IMR-90 (cell line): ENCODE measurements around the gene BSND. TPM values are rescaled to one million over a fixed set of nuclear protein-coding genes. Genes with fewer than 3 reads are reported as not detected.

Experiments
- ATAC-seq: fragments of 200-7000 bp; cut with Tn5 transposase; 2 replicates; pipeline ENCODE4 v1.9.1; 2020; ENCODE audit warnings: low read depth, mild to moderate bottlenecking, moderate library complexity
- BruUV-seq: library from RNA; stranded (reverse); fragments of 400-500 nt; replicated peaks from 2 replicates; lab custom pipeline; 2021; lab: Mats Ljungman, UMichigan
- CTCF ChIA-PET: fragments of 300-600 bp; formaldehyde crosslinking; extraction: SDS; loops from one replicate; lab custom pipeline; 2021; ENCODE audit warnings: antibody characterized with exemption; lab: Yijun Ruan, JAX
- POLR2A ChIA-PET: fragments of 300-600 bp; sonication (Branson Sonifier 250); formaldehyde crosslinking; loops from one replicate; lab custom pipeline; 2022; ENCODE audit warnings: antibody characterized with exemption; ENCODE audit not compliant: unreplicated experiment; lab: Charles Lee
- DNase-seq: peaks from one replicate; pipeline ENCODE4 v3.0.0; 2013
- H2AFZ ChIP-seq: replicated peaks from 2 replicates; pipeline ENCODE3; 2013; ENCODE audit warnings: low read length, mild to moderate bottlenecking; ENCODE audit not compliant: poor library complexity
- H2AK5ac ChIP-seq: 2 replicates; pipeline ENCODE4 v1.6.1; 2013; ENCODE audit warnings: low read depth, low read length, inconsistent platforms
- H2AK9ac ChIP-seq: replicated peaks from 2 replicates; pipeline ENCODE3; 2013; ENCODE audit warnings: mild to moderate bottlenecking, low read depth, low read length, moderate library complexity; ENCODE audit not compliant: poor library complexity
- H2BK120ac ChIP-seq: 2 replicates; pipeline ENCODE4 v1.6.1; 2013; ENCODE audit warnings: low read depth, low read length, inconsistent platforms
- H2BK15ac ChIP-seq: 3 replicates; pipeline ENCODE4 v1.6.1; 2013; ENCODE audit warnings: low read depth, low read length, inconsistent platforms
- H2BK20ac ChIP-seq: 2 replicates; pipeline ENCODE4 v1.6.1; 2013; ENCODE audit warnings: low read depth, mild to moderate bottlenecking, inconsistent platforms, low read length, moderate library complexity
- H2BK5ac ChIP-seq: 2 replicates; pipeline ENCODE4 v1.6.1; 2013; ENCODE audit warnings: mild to moderate bottlenecking, low read depth, low read length, inconsistent platforms; ENCODE audit not compliant: poor library complexity, severe bottlenecking
- H3K14ac ChIP-seq: replicated peaks from 2 replicates; pipeline ENCODE4 v1.6.1; 2013; ENCODE audit warnings: low read depth, low read length, inconsistent platforms
- H3K18ac ChIP-seq: 2 replicates; pipeline ENCODE4 v1.6.1; 2013; ENCODE audit warnings: low read depth, low read length, control low read depth
- H3K23ac ChIP-seq: 2 replicates; pipeline ENCODE4 v1.6.1; 2013; ENCODE audit warnings: low read depth, low read length, inconsistent platforms
- H3K27ac ChIP-seq: 2 replicates; pipeline ENCODE4 v1.5.1; 2013; ENCODE audit warnings: mild to moderate bottlenecking, control low read depth, low read length; ENCODE audit not compliant: insufficient read depth
- H3K27me3 ChIP-seq: 2 replicates; pipeline ENCODE4 v1.6.1; 2013; ENCODE audit warnings: low read length; ENCODE audit not compliant: control insufficient read depth, insufficient read depth
- H3K36me3 ChIP-seq: 2 replicates; pipeline ENCODE4 v1.6.1; 2013; ENCODE audit warnings: low read length, mixed read lengths; ENCODE audit not compliant: control insufficient read depth, insufficient read depth
- H3K4ac ChIP-seq: 2 replicates; pipeline ENCODE4 v1.6.1; 2013; ENCODE audit warnings: low read depth, low read length, inconsistent platforms
- H3K4me1 ChIP-seq: 2 replicates; pipeline ENCODE4 v1.6.1; 2013; ENCODE audit warnings: low read length, mixed read lengths; ENCODE audit not compliant: control insufficient read depth, insufficient read depth
- H3K4me2 ChIP-seq: 2 replicates; pipeline ENCODE4 v1.6.1; 2013; ENCODE audit warnings: low read depth, mild to moderate bottlenecking, control low read depth, low read length, moderate library complexity
- H3K4me3 ChIP-seq: 2 replicates; pipeline ENCODE4 v1.5.1; 2013; ENCODE audit warnings: low read depth, mild to moderate bottlenecking, control low read depth, low read length, moderate library complexity; ENCODE audit not compliant: insufficient read depth
- H3K56ac ChIP-seq: 2 replicates; pipeline ENCODE4 v1.6.1; 2013; ENCODE audit warnings: low read length, inconsistent platforms; ENCODE audit not compliant: insufficient read depth; ENCODE audit errors: extremely low read depth
- H3K79me1 ChIP-seq, 2 experiments: 2 replicates each; pipeline ENCODE4 v1.6.1; 2013; ENCODE audit warnings: low read length in 2 of 2, inconsistent platforms in 1 of 2, low read depth in 1 of 2
- H3K9ac ChIP-seq: 2 replicates; pipeline ENCODE4 v1.6.1; 2013; ENCODE audit warnings: low read depth, low read length, control low read depth
- H3K9me1 ChIP-seq: 2 replicates; pipeline ENCODE4 v1.6.1; 2013; ENCODE audit warnings: low read length, inconsistent platforms; ENCODE audit not compliant: insufficient read depth
- H3K9me3 ChIP-seq: 2 replicates; pipeline ENCODE4 v1.6.1; 2013; ENCODE audit warnings: low read length; ENCODE audit not compliant: control insufficient read depth, insufficient read depth
- H4K20me1 ChIP-seq: 2 replicates; pipeline ENCODE4 v1.6.1; 2013; ENCODE audit warnings: low read length, inconsistent platforms; ENCODE audit not compliant: insufficient read depth
- H4K5ac ChIP-seq: 2 replicates; pipeline ENCODE4 v1.6.1; 2013; ENCODE audit warnings: mild to moderate bottlenecking, low read depth, low read length, control low read depth
- H4K8ac ChIP-seq, 2 experiments: 2 replicates each; pipeline ENCODE4 v1.6.1; 2013; ENCODE audit warnings: low read depth in 2 of 2, low read length in 2 of 2, control low read depth in 1 of 2, inconsistent platforms in 1 of 2
- H4K91ac ChIP-seq: 2 replicates; pipeline ENCODE4 v1.6.1; 2013; ENCODE audit warnings: low read depth, low read length, inconsistent platforms; ENCODE audit not compliant: insufficient read depth
- CTCF ChIP-seq: conservative IDR thresholded peaks from 2 replicates; pipeline ENCODE4 v1.5.1; 2012; ENCODE audit warnings: mild to moderate bottlenecking, low read depth, low read length, improper control_type of control experiment
- ELK1 ChIP-seq: fragments of 150-350 bp; IDR thresholded peaks from 2 replicates; pipeline ENCODE4 v1.6.1; 2016; ENCODE audit warnings: low read depth, mild to moderate bottlenecking, low read length, moderate library complexity, borderline replicate concordance
- FOS ChIP-seq: fragments of 150-350 bp; IDR thresholded peaks from 2 replicates; pipeline ENCODE4 v1.6.1; 2016; ENCODE audit warnings: low read depth, low read length
- MAFK ChIP-seq: IDR thresholded peaks from 2 replicates; pipeline ENCODE4 v1.6.1; 2012; ENCODE audit warnings: low read depth, low read length, improper control_type of control experiment
- NFE2L2 ChIP-seq: fragments of 150-350 bp; IDR thresholded peaks from 2 replicates; pipeline ENCODE4 v1.6.1; 2016; ENCODE audit warnings: low read depth, mild to moderate bottlenecking, low read length
- SMC3 ChIP-seq: fragments of 150-350 bp; IDR thresholded peaks from 2 replicates; pipeline ENCODE4 v1.6.1; 2016; ENCODE audit warnings: low read depth, mild to moderate bottlenecking, antibody characterized with exemption, low read length, moderate library complexity
- USF2 ChIP-seq: fragments of 150-350 bp; IDR thresholded peaks from 2 replicates; pipeline ENCODE4 v1.6.1; 2017; ENCODE audit warnings: mild to moderate bottlenecking, antibody characterized with exemption, low read length, low read depth
- WGBS, 2 experiments: methylation state at CpG; one replicate each; pipeline versions ENCODE4 v1.1.5 to v1.1.7; 2013; ENCODE audit warnings: missing lambda C conversion rate in 2 of 2; ENCODE audit not compliant: insufficient read length in 1 of 2; ENCODE audit errors: extremely low coverage in 2 of 2; 5-methylcytosine and 5-hydroxymethylcytosine counted together
- dilution Hi-C: fragments of 300-500 bp; cut with HindIII; formaldehyde crosslinking; loops from one replicate; pipeline ENCODE4 v1.14.3; 2018; ENCODE audit warnings: low sequenced_read_pairs; ENCODE audit not compliant: unreplicated experiment
- in situ Hi-C: fragments of 300-500 bp; cut with MboI; formaldehyde crosslinking; loops from 3 replicates; pipeline ENCODE4 v1.14.3; 2019; ENCODE audit warnings: low sequenced_read_pairs, inconsistent platforms, mixed read lengths
- intact Hi-C: fragments of 100-400 bp; cut with micrococcal nuclease; formaldehyde crosslinking; loops from 2 replicates; pipeline ENCODE4 v1.10.0; 2022
- polyA plus RNA-seq, 3 experiments: library from polyadenylated mRNA; depleted of rRNA; stranded (reverse); fragments of >200 nt; gene quantifications; 2 replicates each; pipeline ENCODE4 v1.2.3, GENCODE V29; 2012; ENCODE audit warnings: low replicate concordance in 1 of 3
- total RNA-seq: library from RNA; depleted of rRNA; stranded (reverse); fragments of >200 nt; gene quantifications from 2 replicates; pipeline ENCODE4 v1.2.3, GENCODE V29; 2012

Gene BSND
- total and polyA plus RNA-seq, 2 of the 4 experiments (the other 2 are of a cell fraction): not detected

GRCh38 chr1:55055951-55056631 lies 57.4 kb downstream of the BSND start:
- Histone ChIP-seq H3K56ac (no peak overlapping the region), H2BK20ac (no peak overlapping the region), H3K9me3 (no peaks in the 10 kb centered on the region), H3K23ac (no peak overlapping the region), H2BK15ac (no peak overlapping the region), H3K14ac (no peak overlapping the region), H3K4me1 (no peaks in the 10 kb centered on the region), H3K9ac (no peak overlapping the region), H4K8ac (no peak overlapping the region), H4K91ac (no peak overlapping the region), H2BK120ac (no peak overlapping the region), H3K36me3 (no peaks in the 10 kb centered on the region), H3K4ac (no peak overlapping the region), H3K27ac (no peak overlapping the region), H4K20me1 (no peaks in the 10 kb centered on the region), H2AK9ac (no peak overlapping the region), H3K9me1 (0 out of 2 replicates have a peak, but pooled peaks cover 7% of the 10 kb centered on the region), H3K27me3 (peaks cover 26% of the 10 kb centered on the region), H3K18ac (no peak overlapping the region), H4K5ac (no peak overlapping the region), H2AK5ac (no peak overlapping the region), H3K4me3 (no peak overlapping the region), H2AFZ (no peak overlapping the region), H3K79me1 (no peaks in the 10 kb centered on the region), H3K4me2 (no peak overlapping the region), H2BK5ac (no peak overlapping the region)
- BruUV-seq: no TSS peak
- intact Hi-C loops: no loop called here
- CTCF ChIA-PET: no interaction called here
- WGBS, 2 experiments: 81% methylated on average over 17 of the region's 42 CpGs; no CpG with 5 or more reads in 1 of the 2 experiments
- POLR2A ChIA-PET: no interaction called here
- DNase-seq (no peak), ATAC-seq (no peak)
- in situ Hi-C loops: no loop called here
- TF ChIP-seq SMC3: no peak
- no peak for TF ChIP-seq MAFK
- no peak for TF ChIP-seq ELK1
- TF ChIP-seq NFE2L2: no peak
- TF ChIP-seq FOS: no peak
- TF ChIP-seq USF2: no peak
- TF ChIP-seq CTCF: no peak
- dilution Hi-C loops: no loop called here
